NCI-H526 treated with DMSO at 0.1 percent for 48 hours (cell line): Measurements from ENCODE around the gene MACF1.

Source experiments
- DNase-seq: peaks from one replicate; lab custom pipeline; 2025; lab: John Stamatoyannopoulos, UW

MACF1 gene

GRCh38 chr1:39295901-39296300 lies 91.4 kb downstream of the MACF1 start:
- DNase-seq: no peak

- no peak for DNase-seq
These were observed 93.1 kb downstream of the MACF1 start for GRCh38 chr1:39297551-39297950.

- no peak for DNase-seq
These were observed 97.1 kb downstream of the MACF1 start for GRCh38 chr1:39301606-39302005.

GRCh38 chr1:39305555-39305954 lies 101.1 kb downstream of the MACF1 start:
- no peak for DNase-seq

GRCh38 chr1:39310015-39310414 lies 105.5 kb downstream of the MACF1 start:
- no peak for DNase-seq

GRCh38 chr1:39310691-39311090 lies 106.2 kb downstream of the MACF1 start:
- DNase-seq: no peak

GRCh38 chr1:39317111-39317510 lies 112.6 kb downstream of the MACF1 start:
- DNase-seq: no peak

GRCh38 chr1:39317910-39318633 lies 113.6 kb downstream of the MACF1 start:
- DNase-seq: no peak

GRCh38 chr1:39321979-39322378 lies 117.5 kb downstream of the MACF1 start:
- DNase-seq: no peak

- DNase-seq: no peak
These were observed 117.9 kb downstream of the MACF1 start for GRCh38 chr1:39322431-39322830.

GRCh38 chr1:39324888-39325287 lies 120.4 kb downstream of the MACF1 start:
- no peak for DNase-seq

GRCh38 chr1:39326836-39327235 lies 122.3 kb downstream of the MACF1 start:
- DNase-seq: no peak

- DNase-seq: no peak
These were observed 123.6 kb downstream of the MACF1 start for GRCh38 chr1:39328095-39328494.

GRCh38 chr1:39328586-39329121 lies 124.2 kb downstream of the MACF1 start:
- no peak for DNase-seq

GRCh38 chr1:39331647-39332046 lies 127.2 kb downstream of the MACF1 start:
- no peak for DNase-seq

GRCh38 chr1:39332291-39332690 lies 127.8 kb downstream of the MACF1 start:
- DNase-seq: no peak

GRCh38 chr1:39332828-39333227 lies 128.3 kb downstream of the MACF1 start:
- no peak for DNase-seq

GRCh38 chr1:39333296-39333695 lies 128.8 kb downstream of the MACF1 start:
- no peak for DNase-seq

GRCh38 chr1:39335216-39335615 lies 130.7 kb downstream of the MACF1 start:
- DNase-seq: no peak

- no peak for DNase-seq
These were observed 132.6 kb downstream of the MACF1 start for GRCh38 chr1:39337067-39337466.

GRCh38 chr1:39342776-39343175 lies 138.3 kb downstream of the MACF1 start:
- DNase-seq: no peak

GRCh38 chr1:39344394-39345154 lies 140.1 kb downstream of the MACF1 start:
- DNase-seq: no peak

- DNase-seq: no peak
These were observed 142.4 kb downstream of the MACF1 start for GRCh38 chr1:39346872-39347271.
